Measurements from ENCODE around the gene HMGA1. TPM values are rescaled to one million over a fixed set of nuclear protein-coding genes. Genes with fewer than 3 reads are reported as not detected.

Gene HMGA1
- total and polyA plus RNA-seq, 2 experiments from 2014 or later = 43.4 to 69.0 TPM

DNA sequence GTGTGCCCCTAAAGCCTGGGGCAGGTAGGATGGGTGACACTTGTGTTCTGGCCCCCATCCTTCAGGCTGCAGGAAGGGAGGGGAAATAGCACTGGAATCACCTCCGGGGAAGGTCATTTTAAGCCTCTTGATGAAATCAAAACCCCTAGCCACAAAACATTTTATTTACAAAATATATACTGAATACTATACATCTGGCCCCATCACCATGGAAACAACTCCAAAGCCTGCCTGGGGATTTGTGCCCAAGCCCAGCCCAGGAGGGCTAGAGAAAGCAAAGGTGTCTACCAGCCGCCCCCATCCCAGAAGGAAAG lies 9.5 kb downstream of the HMGA1 start:
- TF ChIP-seq, protein P1, sequence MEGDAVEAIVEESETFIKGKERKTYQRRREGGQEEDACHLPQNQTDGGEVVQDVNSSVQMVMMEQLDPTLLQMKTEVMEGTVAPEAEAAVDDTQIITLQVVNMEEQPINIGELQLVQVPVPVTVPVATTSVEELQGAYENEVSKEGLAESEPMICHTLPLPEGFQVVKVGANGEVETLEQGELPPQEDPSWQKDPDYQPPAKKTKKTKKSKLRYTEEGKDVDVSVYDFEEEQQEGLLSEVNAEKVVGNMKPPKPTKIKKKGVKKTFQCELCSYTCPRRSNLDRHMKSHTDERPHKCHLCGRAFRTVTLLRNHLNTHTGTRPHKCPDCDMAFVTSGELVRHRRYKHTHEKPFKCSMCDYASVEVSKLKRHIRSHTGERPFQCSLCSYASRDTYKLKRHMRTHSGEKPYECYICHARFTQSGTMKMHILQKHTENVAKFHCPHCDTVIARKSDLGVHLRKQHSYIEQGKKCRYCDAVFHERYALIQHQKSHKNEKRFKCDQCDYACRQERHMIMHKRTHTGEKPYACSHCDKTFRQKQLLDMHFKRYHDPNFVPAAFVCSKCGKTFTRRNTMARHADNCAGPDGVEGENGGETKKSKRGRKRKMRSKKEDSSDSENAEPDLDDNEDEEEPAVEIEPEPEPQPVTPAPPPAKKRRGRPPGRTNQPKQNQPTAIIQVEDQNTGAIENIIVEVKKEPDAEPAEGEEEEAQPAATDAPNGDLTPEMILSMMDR (IDR thresholded peaks at IDR 0.05; ENCODE audit: poor library complexity) = no peak
- TF ChIP-seq EZH2 (IDR thresholded peaks at IDR 0.05; ENCODE audit: borderline replicate concordance) = no peak
- TF ChIP-seq EZH2phosphoT487 (IDR thresholded peaks at IDR 0.05; ENCODE audit: low read depth, severe bottlenecking, unreplicated experiment) = no peak

DNA sequence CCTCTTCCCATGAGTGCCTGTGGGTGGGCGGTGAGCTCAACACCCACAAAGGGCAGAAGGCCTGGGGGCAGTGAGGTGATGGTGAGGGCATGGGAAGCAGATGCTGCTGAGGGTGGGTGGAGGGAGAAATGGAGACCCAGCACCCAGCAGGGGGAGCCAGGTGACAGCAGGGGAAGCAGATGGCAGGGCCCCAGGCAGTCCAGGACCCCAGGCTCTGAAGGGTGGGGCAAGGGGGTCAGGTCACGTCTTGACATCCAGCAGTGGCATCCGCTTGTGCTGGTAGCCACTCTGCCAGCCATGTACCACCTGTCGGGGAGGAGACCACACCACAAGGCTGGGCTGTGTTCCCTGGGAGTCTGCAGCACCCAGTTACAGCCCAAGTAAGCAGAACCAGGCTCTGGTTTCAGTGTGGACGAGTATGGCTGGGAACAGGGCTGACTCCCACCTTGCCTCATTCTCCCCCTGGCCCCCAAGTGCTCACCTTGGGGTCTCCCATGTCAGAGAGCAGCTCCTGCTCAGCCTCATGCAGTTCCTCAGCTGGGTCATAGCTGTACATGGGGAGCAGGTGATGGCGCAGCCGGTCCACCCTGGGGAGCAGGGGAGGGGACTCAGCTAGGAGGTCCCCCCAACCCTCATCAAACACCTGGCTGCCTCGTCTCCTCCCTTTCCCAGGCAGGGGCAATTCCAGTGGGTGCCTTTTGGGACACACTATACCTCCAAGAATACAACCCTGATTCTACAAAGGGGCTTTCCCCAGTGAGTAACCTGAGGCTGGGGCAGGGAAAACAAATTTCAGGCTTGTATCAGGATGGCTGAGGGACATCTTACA lies 10.1 kb downstream of the HMGA1 start:
- Histone ChIP-seq H3K36me3 (replicated peaks; ENCODE audit: insufficient read depth, low read depth) (no peaks in the 10 kb centered on the region), H3K27me3 (no peaks in the 10 kb centered on the region), H4K20me1 (ENCODE audit: insufficient read depth, poor library complexity, severe bottlenecking) (no peaks in the 10 kb centered on the region), H3K9me3 (ENCODE audit: low read depth) (no peaks in the 10 kb centered on the region), H2AFZ (no peak overlapping the region), H3K4me2 (no peak overlapping the region), H3K27ac (no peak overlapping the region), H3K4me1 (ENCODE audit: insufficient read depth) (peaks cover 5% of the 10 kb centered on the region), H3K9me2 (replicated peaks; ENCODE audit: insufficient read depth) (no peaks in the 10 kb centered on the region), H3K79me2 (no peaks in the 10 kb centered on the region), H3K4me3 (no peak overlapping the region)
- no peak for TF ChIP-seq EZH2phosphoT487 (IDR thresholded peaks at IDR 0.05; ENCODE audit: low read depth, severe bottlenecking, unreplicated experiment)
- TF ChIP-seq, protein P1 (IDR thresholded peaks at IDR 0.05; ENCODE audit: poor library complexity) = peak; percentile 44
- 62% methylated on average over 7 of the region's 8 CpGs for WGBS (ENCODE audit: low lambda C conversion rate, missing lambda C conversion rate)
- DNase-seq (ENCODE audit: low spot score) = peak; percentile 47

More for the DNA sequence above, 9.5 kb downstream of the HMGA1 start:
- H2AFZ ChIP-seq = no peak overlapping the region
- no peak overlapping the region for H3K4me2 ChIP-seq
- WGBS (ENCODE audit: low lambda C conversion rate, missing lambda C conversion rate) = 53% methylated on average over 2 of the region's 2 CpGs
- no peaks in the 10 kb centered on the region for H3K36me3 ChIP-seq (replicated peaks; ENCODE audit: insufficient read depth, low read depth)
- H3K27me3 ChIP-seq = no peaks in the 10 kb centered on the region
- no peak overlapping the region for H3K27ac ChIP-seq
- H3K9me3 ChIP-seq (ENCODE audit: low read depth) = no peaks in the 10 kb centered on the region
- no peaks in the 10 kb centered on the region for H3K79me2 ChIP-seq
- no peak for DNase-seq (ENCODE audit: low spot score)
- no peak overlapping the region for H3K4me3 ChIP-seq
- no peaks in the 10 kb centered on the region for H3K9me2 ChIP-seq (replicated peaks; ENCODE audit: insufficient read depth)
- H3K4me1 ChIP-seq (ENCODE audit: insufficient read depth) = peaks cover 5% of the 10 kb centered on the region
- no peaks in the 10 kb centered on the region for H4K20me1 ChIP-seq (ENCODE audit: insufficient read depth, poor library complexity, severe bottlenecking)

DNA sequence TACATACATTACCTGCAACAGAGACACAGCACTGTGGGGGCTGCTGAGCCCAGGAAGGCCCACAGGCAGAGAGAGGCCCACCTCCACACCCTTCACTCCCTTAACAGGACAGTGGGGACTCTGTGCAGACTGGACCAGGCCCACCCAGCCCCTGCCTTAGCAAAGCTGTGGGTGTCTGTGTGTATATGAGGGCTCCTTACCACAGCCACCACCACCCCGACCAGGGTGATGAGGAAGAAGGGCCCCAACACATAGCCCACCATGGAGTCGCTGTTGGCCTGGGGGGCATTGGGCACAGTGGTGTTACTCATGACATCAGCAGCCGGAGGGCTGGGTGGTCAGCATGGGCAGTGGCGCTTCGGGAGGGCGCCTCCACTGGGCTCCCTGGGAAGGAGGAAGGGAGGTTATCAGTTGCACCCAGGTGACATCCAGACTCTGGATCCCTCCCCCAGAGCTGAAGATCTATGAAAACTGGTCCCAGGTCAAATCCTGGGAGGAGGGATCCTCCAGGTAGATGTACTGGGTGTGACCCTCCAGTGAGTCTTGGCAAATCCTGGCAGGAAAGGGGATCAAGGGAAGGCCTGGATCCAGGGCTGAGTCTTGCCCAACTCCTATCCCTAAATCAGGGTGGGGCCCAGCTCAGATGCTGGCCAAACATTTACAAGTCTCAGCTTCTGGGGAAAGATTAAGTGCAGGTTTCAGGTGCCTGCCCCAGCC lies 11.0 kb downstream of the HMGA1 start:
- no peak overlapping the region for H3K27ac ChIP-seq
- H3K9me2 ChIP-seq (replicated peaks; ENCODE audit: insufficient read depth) = no peaks in the 10 kb centered on the region
- peaks cover 5% of the 10 kb centered on the region for H3K4me1 ChIP-seq (ENCODE audit: insufficient read depth)
- H3K4me2 ChIP-seq = peak overlapping the region; percentile 90
- H2AFZ ChIP-seq = no peak overlapping the region
- no peaks in the 10 kb centered on the region for H3K9me3 ChIP-seq (ENCODE audit: low read depth)
- no peak for DNase-seq (ENCODE audit: low spot score)
- no peaks in the 10 kb centered on the region for H4K20me1 ChIP-seq (ENCODE audit: insufficient read depth, poor library complexity, severe bottlenecking)
- WGBS (ENCODE audit: low lambda C conversion rate, missing lambda C conversion rate) = 85% methylated on average over 6 of the region's 6 CpGs
- H3K36me3 ChIP-seq (replicated peaks; ENCODE audit: insufficient read depth, low read depth) = no peaks in the 10 kb centered on the region
- H3K27me3 ChIP-seq = no peaks in the 10 kb centered on the region
- TF ChIP-seq, protein P1 (IDR thresholded peaks at IDR 0.05; ENCODE audit: poor library complexity) = no peak
- TF ChIP-seq EZH2 (IDR thresholded peaks at IDR 0.05; ENCODE audit: borderline replicate concordance) (no peak), EZH2phosphoT487 (IDR thresholded peaks at IDR 0.05; ENCODE audit: low read depth, severe bottlenecking, unreplicated experiment) (no peak)
- no peak overlapping the region for H3K4me3 ChIP-seq
- H3K79me2 ChIP-seq = no peaks in the 10 kb centered on the region

Data from hepatocyte (in vitro differentiated cells).